IMR-90 (cell line): Measurements from ENCODE around the gene DENND5A. TPM values are rescaled to one million over a fixed set of nuclear protein-coding genes. Genes with fewer than 3 reads are reported as not detected.

Source experiments
- ATAC-seq: fragments of 200-7000 bp; cut with Tn5 transposase; 2 replicates; pipeline ENCODE4 v1.9.1; 2020; ENCODE audit warnings: low read depth, mild to moderate bottlenecking, moderate library complexity
- BruUV-seq: library from RNA; stranded (reverse); fragments of 400-500 nt; replicated peaks from 2 replicates; lab custom pipeline; 2021; lab: Mats Ljungman, UMichigan
- CTCF ChIA-PET: fragments of 300-600 bp; formaldehyde crosslinking; extraction: SDS; loops from one replicate; lab custom pipeline; 2021; ENCODE audit warnings: antibody characterized with exemption; lab: Yijun Ruan, JAX
- POLR2A ChIA-PET: fragments of 300-600 bp; sonication (Branson Sonifier 250); formaldehyde crosslinking; loops from one replicate; lab custom pipeline; 2022; ENCODE audit warnings: antibody characterized with exemption; ENCODE audit not compliant: unreplicated experiment; lab: Charles Lee
- DNase-seq: peaks from one replicate; pipeline ENCODE4 v3.0.0; 2013
- H2AFZ ChIP-seq: replicated peaks from 2 replicates; pipeline ENCODE3; 2013; ENCODE audit warnings: low read length, mild to moderate bottlenecking; ENCODE audit not compliant: poor library complexity
- H2AK5ac ChIP-seq: 2 replicates; pipeline ENCODE4 v1.6.1; 2013; ENCODE audit warnings: low read depth, low read length, inconsistent platforms
- H2AK9ac ChIP-seq: replicated peaks from 2 replicates; pipeline ENCODE3; 2013; ENCODE audit warnings: mild to moderate bottlenecking, low read depth, low read length, moderate library complexity; ENCODE audit not compliant: poor library complexity
- H2BK120ac ChIP-seq: 2 replicates; pipeline ENCODE4 v1.6.1; 2013; ENCODE audit warnings: low read depth, low read length, inconsistent platforms
- H2BK15ac ChIP-seq: 3 replicates; pipeline ENCODE4 v1.6.1; 2013; ENCODE audit warnings: low read depth, low read length, inconsistent platforms
- H2BK20ac ChIP-seq: 2 replicates; pipeline ENCODE4 v1.6.1; 2013; ENCODE audit warnings: low read depth, mild to moderate bottlenecking, inconsistent platforms, low read length, moderate library complexity
- H2BK5ac ChIP-seq: 2 replicates; pipeline ENCODE4 v1.6.1; 2013; ENCODE audit warnings: mild to moderate bottlenecking, low read depth, low read length, inconsistent platforms; ENCODE audit not compliant: poor library complexity, severe bottlenecking
- H3K14ac ChIP-seq: replicated peaks from 2 replicates; pipeline ENCODE4 v1.6.1; 2013; ENCODE audit warnings: low read depth, low read length, inconsistent platforms
- H3K18ac ChIP-seq: 2 replicates; pipeline ENCODE4 v1.6.1; 2013; ENCODE audit warnings: low read depth, low read length, control low read depth
- H3K23ac ChIP-seq: 2 replicates; pipeline ENCODE4 v1.6.1; 2013; ENCODE audit warnings: low read depth, low read length, inconsistent platforms
- H3K27ac ChIP-seq: 2 replicates; pipeline ENCODE4 v1.5.1; 2013; ENCODE audit warnings: mild to moderate bottlenecking, control low read depth, low read length; ENCODE audit not compliant: insufficient read depth
- H3K27me3 ChIP-seq: 2 replicates; pipeline ENCODE4 v1.6.1; 2013; ENCODE audit warnings: low read length; ENCODE audit not compliant: control insufficient read depth, insufficient read depth
- H3K36me3 ChIP-seq: 2 replicates; pipeline ENCODE4 v1.6.1; 2013; ENCODE audit warnings: low read length, mixed read lengths; ENCODE audit not compliant: control insufficient read depth, insufficient read depth
- H3K4ac ChIP-seq: 2 replicates; pipeline ENCODE4 v1.6.1; 2013; ENCODE audit warnings: low read depth, low read length, inconsistent platforms
- H3K4me1 ChIP-seq: 2 replicates; pipeline ENCODE4 v1.6.1; 2013; ENCODE audit warnings: low read length, mixed read lengths; ENCODE audit not compliant: control insufficient read depth, insufficient read depth
- H3K4me2 ChIP-seq: 2 replicates; pipeline ENCODE4 v1.6.1; 2013; ENCODE audit warnings: low read depth, mild to moderate bottlenecking, control low read depth, low read length, moderate library complexity
- H3K4me3 ChIP-seq: 2 replicates; pipeline ENCODE4 v1.5.1; 2013; ENCODE audit warnings: low read depth, mild to moderate bottlenecking, control low read depth, low read length, moderate library complexity; ENCODE audit not compliant: insufficient read depth
- H3K56ac ChIP-seq: 2 replicates; pipeline ENCODE4 v1.6.1; 2013; ENCODE audit warnings: low read length, inconsistent platforms; ENCODE audit not compliant: insufficient read depth; ENCODE audit errors: extremely low read depth
- H3K79me1 ChIP-seq, 2 experiments: 2 replicates each; pipeline ENCODE4 v1.6.1; 2013; ENCODE audit warnings: low read length in 2 of 2, inconsistent platforms in 1 of 2, low read depth in 1 of 2
- H3K9ac ChIP-seq: 2 replicates; pipeline ENCODE4 v1.6.1; 2013; ENCODE audit warnings: low read depth, low read length, control low read depth
- H3K9me1 ChIP-seq: 2 replicates; pipeline ENCODE4 v1.6.1; 2013; ENCODE audit warnings: low read length, inconsistent platforms; ENCODE audit not compliant: insufficient read depth
- H3K9me3 ChIP-seq: 2 replicates; pipeline ENCODE4 v1.6.1; 2013; ENCODE audit warnings: low read length; ENCODE audit not compliant: control insufficient read depth, insufficient read depth
- H4K20me1 ChIP-seq: 2 replicates; pipeline ENCODE4 v1.6.1; 2013; ENCODE audit warnings: low read length, inconsistent platforms; ENCODE audit not compliant: insufficient read depth
- H4K5ac ChIP-seq: 2 replicates; pipeline ENCODE4 v1.6.1; 2013; ENCODE audit warnings: mild to moderate bottlenecking, low read depth, low read length, control low read depth
- H4K8ac ChIP-seq, 2 experiments: 2 replicates each; pipeline ENCODE4 v1.6.1; 2013; ENCODE audit warnings: low read depth in 2 of 2, low read length in 2 of 2, control low read depth in 1 of 2, inconsistent platforms in 1 of 2
- H4K91ac ChIP-seq: 2 replicates; pipeline ENCODE4 v1.6.1; 2013; ENCODE audit warnings: low read depth, low read length, inconsistent platforms; ENCODE audit not compliant: insufficient read depth
- MAZ ChIP-seq: IDR thresholded peaks from 2 replicates; pipeline ENCODE4 v1.6.1; 2012; ENCODE audit warnings: low read depth, mild to moderate bottlenecking, low read length, improper control_type of control experiment, moderate library complexity, borderline replicate concordance
- WGBS, 2 experiments: methylation state at CpG; one replicate each; pipeline versions ENCODE4 v1.1.5 to v1.1.7; 2013; ENCODE audit warnings: missing lambda C conversion rate in 2 of 2; ENCODE audit not compliant: insufficient read length in 1 of 2; ENCODE audit errors: extremely low coverage in 2 of 2; 5-methylcytosine and 5-hydroxymethylcytosine counted together
- dilution Hi-C: fragments of 300-500 bp; cut with HindIII; formaldehyde crosslinking; loops from one replicate; pipeline ENCODE4 v1.14.3; 2018; ENCODE audit warnings: low sequenced_read_pairs; ENCODE audit not compliant: unreplicated experiment
- in situ Hi-C: fragments of 300-500 bp; cut with MboI; formaldehyde crosslinking; loops from 3 replicates; pipeline ENCODE4 v1.14.3; 2019; ENCODE audit warnings: low sequenced_read_pairs, inconsistent platforms, mixed read lengths
- intact Hi-C: fragments of 100-400 bp; cut with micrococcal nuclease; formaldehyde crosslinking; loops from 2 replicates; pipeline ENCODE4 v1.10.0; 2022
- polyA plus RNA-seq, 3 experiments: library from polyadenylated mRNA; depleted of rRNA; stranded (reverse); fragments of >200 nt; gene quantifications; 2 replicates each; pipeline ENCODE4 v1.2.3, GENCODE V29; 2012; ENCODE audit warnings: low replicate concordance in 1 of 3
- total RNA-seq: library from RNA; depleted of rRNA; stranded (reverse); fragments of >200 nt; gene quantifications from 2 replicates; pipeline ENCODE4 v1.2.3, GENCODE V29; 2012

DENND5A gene
- total and polyA plus RNA-seq, 2 of the 4 experiments (the other 2 are of a cell fraction), result 179 to 192 TPM

DNA sequence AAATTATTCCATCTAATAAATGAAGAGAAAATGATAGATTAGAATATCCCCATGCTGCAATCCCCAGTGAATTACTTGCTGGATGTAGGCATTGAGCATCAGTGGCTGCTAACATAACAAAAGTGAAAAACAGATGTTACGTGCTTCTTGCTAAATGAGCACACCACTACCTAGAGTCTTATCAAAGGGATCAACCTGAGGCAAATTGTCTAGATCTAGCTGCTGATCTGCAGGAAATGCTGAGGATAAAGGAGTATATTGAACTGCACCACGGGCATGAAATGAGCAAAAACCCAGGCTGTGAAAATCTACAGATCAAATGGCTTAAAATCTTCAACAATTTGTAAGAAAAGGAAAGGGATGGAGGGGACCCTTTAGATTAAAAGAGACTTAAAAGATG is 128.4 kb downstream of the DENND5A start:
- Histone ChIP-seq H2BK15ac (no peak overlapping the region), H3K79me1 (peaks cover 5 to 43% of the 10 kb centered on the region in 2 experiments), H2AFZ (no peak overlapping the region), H3K14ac (no peak overlapping the region), H2BK20ac (no peak overlapping the region), H3K56ac (no peak overlapping the region), H3K9me3 (no peaks in the 10 kb centered on the region), H4K8ac (no peak overlapping the region), H4K91ac (no peak overlapping the region), H3K9ac (no peak overlapping the region), H3K4me2 (no peak overlapping the region), H3K4ac (no peak overlapping the region), H3K4me3 (no peak overlapping the region), H2BK5ac (no peak overlapping the region), H3K9me1 (peaks cover 14% of the 10 kb centered on the region), H3K18ac (no peak overlapping the region), H3K4me1 (peaks cover 8% of the 10 kb centered on the region), H2BK120ac (no peak overlapping the region), H2AK9ac (no peak overlapping the region), H3K36me3 (peaks cover 28% of the 10 kb centered on the region), H2AK5ac (no peak overlapping the region), H4K5ac (no peak overlapping the region), H4K20me1 (peaks cover 18% of the 10 kb centered on the region; the same call in 1 of the 2 replicates), H3K27me3 (no peaks in the 10 kb centered on the region), H3K27ac (no peak overlapping the region), H3K23ac (no peak overlapping the region)
- no peak for TF ChIP-seq MAZ
- intact Hi-C loops, result loop anchor here (1.0 to 10.0 kb wide), 5 partner anchors 121 to 442 kb away; partner anchors contain the start of gene TMEM9B
- in situ Hi-C loops, result loop anchor here (5.0 to 25.0 kb wide), 2 partner anchors 219 to 449 kb away; partner anchors contain the start of genes RPL27A and TRIM66
- ATAC-seq, result no peak
- BruUV-seq, result no TSS peak
- no peak for DNase-seq
- 100% methylated on average over 1 of the region's 2 CpGs; no CpG with 5 or more reads in 1 of the 2 experiments for WGBS, 2 experiments
- ChIA-PET CTCF (interaction anchor here (0.8 to 2.4 kb wide), 5 partner anchors 43 to 222 kb away, joined by 3 to 20 read pairs (median 6); no protein-coding TSS in a partner anchor), POLR2A (no interaction called here)
- dilution Hi-C loops, result no loop called here
